NCI-H187 (cell line): ENCODE measurements around the gene LARGE1.
"Not testable (repeated sequence)": the region's sequence is repeated elsewhere in the genome, so short reads cannot be mapped to it uniquely, and the experiment has no call there.

Experiments used
- DNase-seq, 2 experiments: peaks; one replicate each; lab custom pipeline; 2025; lab: John Stamatoyannopoulos, UW

LARGE1 gene

GRCh38 chr22:33363256-33363655 is 557.0 kb downstream of the LARGE1 start:
- DNase-seq: not testable (repeated sequence)

DNA sequence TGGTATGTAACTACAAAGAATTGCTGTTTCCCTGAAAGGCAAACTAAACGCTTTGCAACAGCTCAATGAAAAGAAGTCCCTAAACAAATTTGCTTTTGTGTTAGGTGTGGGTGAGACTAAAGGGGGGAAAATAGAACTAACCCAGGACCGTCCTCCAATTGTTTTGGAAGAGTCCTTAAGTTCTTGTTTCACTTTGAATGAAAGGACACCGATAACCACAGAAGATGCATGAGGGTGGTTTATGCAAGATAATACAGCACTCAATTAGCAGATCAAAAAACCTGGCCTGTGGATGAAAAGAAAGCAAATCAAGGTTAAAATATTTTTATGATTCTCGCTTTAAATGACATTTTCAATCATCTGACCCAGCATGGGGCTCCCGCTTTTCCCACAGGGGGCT is 557.6 kb downstream of the LARGE1 start:
- no peak for DNase-seq

DNA sequence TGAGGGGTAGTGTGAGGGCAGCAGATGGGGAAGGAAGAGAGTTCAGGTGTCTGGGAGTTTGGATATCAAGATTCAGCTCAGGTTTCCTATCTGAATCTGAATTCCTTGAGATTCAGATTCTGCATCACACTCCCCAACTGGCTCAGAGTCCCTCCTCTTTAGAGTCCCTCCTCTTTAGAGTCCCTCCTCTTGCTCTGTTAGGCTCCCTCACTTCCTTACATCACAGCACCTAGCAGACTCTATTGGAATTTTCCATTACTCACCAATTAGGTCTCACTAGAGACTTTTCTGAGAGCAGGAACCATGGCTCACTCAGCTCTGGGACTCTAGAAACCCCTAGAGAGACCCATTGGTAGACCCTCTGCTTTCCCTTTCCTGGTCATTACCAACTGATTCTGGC is 558.7 kb downstream of the LARGE1 start:
- DNase-seq: no peak

DNA sequence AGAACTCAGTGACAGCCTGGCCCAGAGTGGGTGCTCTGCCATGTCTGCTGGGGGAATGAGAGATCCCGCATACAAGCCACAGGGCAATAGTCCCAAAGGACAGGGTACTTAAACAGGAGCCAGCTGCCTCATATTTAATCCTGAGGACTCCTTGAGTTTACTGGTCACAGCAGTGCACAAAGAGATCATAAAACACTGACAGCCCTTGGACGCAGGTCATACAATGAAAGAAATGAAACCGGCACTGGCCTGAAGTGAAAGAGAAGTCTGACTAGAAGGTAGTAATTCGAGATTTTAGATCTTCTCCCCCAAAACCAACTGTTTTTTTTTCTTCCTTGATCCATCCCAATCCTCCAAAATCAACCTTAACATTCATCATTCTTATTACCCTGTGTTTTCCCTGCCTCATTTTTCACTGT is 562.3 kb downstream of the LARGE1 start:
- peak in 1 of 2 experiments; percentile 5 for DNase-seq

- DNase-seq: no peak
These were observed 565.3 kb downstream of the LARGE1 start for GRCh38 chr22:33354928-33355327.

GRCh38 chr22:33353502-33353901 is 566.8 kb downstream of the LARGE1 start:
- DNase-seq: no peak

DNA sequence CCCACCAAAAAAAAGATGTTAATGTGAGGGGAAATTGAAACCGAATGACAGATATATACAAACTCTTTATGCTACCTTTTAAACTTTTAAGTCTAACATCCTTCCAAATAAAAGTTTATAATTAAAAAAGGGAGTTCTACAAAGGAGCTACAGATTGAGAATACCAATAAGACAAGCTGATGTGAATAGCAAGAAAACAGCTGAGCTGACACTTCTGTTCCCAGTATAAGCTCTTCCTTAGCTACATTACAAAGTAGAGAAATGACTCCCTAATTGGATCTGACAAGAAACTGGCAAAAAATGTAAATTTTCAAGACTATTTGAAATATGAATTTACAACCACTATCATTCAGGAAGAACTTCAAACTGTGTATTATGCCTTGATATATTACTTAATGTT is 567.5 kb downstream of the LARGE1 start:
- DNase-seq: no peak

DNA sequence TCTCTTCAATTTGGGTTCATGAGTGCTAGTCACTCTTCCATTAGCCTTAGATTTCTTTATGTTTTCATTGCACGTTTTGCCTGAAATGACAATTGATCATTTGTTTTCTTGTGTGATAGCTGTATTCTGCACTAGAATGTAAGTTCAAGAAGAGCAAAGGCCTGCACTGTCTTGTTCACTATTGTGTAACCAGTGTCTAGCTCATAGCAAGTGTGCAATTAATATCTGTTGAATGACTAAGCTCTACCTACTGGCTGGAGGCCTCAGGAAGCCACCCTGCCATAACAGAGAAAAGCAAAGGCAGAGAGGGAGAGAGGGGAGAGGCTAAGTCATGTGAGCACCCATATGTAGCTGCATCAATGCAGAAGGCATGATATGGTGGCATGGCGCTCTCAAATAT is 569.3 kb downstream of the LARGE1 start:
- no peak for DNase-seq

GRCh38 chr22:33350491-33350890 is 569.8 kb downstream of the LARGE1 start:
- DNase-seq: no peak

GRCh38 chr22:33347002-33347401 is 573.3 kb downstream of the LARGE1 start:
- no peak for DNase-seq

GRCh38 chr22:33341611-33342010 is 578.7 kb downstream of the LARGE1 start:
- no peak for DNase-seq

DNA sequence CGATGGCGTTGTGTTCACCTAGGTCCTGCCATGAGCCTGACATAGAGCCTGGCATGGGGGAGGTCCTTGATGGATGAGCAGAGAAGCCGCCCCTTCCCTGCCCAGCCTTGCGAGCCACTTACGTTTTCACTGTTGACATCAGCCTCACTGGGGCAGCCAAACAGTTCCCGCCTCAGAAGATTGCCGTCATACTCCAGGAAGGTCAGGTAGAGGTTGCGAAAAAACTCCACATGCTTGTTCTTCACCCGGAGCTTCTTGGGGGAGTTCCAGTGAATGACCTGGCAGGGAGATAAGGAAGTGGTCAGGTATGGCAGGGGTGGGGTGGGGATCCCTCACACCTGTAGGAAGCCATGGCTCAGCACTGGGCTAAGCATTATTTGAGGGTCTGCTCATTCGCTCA is 582.8 kb downstream of the LARGE1 start:
- no peak for DNase-seq

DNA sequence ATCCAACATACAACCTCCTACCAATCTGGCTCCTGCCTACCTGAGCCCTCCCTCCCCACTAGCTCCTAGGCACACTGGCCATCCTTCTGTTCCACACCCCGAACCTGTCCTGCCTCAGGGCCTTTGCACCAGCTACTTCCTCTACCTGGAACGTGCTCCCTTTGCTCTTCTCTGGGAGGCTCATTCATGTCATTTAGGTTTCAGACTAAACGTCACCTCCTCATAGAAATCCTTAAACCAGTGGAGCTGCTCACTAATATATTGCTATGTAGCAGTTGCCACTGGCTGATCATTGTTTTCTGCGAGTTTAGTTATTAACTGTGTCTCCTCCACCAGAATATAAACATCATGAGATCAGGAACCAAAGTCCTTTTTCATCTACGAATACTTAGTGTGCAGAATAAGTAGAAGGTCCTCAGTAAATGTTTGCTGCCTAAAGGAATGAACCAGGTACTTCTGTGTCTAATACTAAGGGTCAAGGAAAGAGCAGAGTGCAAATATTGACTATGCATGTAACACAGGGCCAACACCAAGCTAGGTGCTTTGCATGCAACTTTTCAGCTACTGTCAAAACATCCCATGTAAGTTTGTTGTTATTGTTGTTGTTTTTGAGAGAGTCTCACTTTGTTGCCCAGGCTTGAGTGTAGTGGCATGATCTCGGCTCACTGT is 584.5 kb downstream of the LARGE1 start:
- DNase-seq: no peak

- DNase-seq: peak; percentile 8 to 40
These were observed 587.7 kb downstream of the LARGE1 start for GRCh38 chr22:33332538-33332937.

- DNase-seq: no peak
These were observed 589.3 kb downstream of the LARGE1 start for GRCh38 chr22:33331017-33331416.

GRCh38 chr22:33330534-33330933 is 589.7 kb downstream of the LARGE1 start:
- DNase-seq: no peak

GRCh38 chr22:33329398-33329797 is 590.9 kb downstream of the LARGE1 start:
- no peak for DNase-seq

DNA sequence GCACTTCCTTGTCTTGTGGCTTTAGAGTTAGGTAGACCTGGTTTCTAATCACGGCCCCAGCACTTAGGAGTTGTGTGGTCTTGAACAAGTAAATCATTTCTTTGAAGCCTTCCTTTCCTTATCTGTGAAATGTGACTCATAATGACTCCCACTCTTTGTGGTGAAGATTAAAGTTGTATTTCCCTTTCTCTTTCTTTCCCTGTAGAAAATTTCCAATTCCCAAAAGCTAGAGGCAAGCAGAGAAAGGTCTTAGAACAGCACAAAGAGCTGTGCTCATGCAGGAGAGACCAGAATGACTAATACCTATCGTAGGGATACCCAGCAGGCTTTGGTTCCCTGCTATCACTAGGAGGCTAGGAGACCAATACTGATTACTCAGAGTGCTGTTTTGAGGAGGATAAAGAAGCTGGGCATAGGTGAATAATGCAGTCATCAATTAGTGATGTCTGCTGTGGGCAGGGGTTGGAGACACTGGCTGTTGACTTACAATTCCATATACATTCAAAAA is 591.4 kb downstream of the LARGE1 start:
- DNase-seq: no peak

GRCh38 chr22:33327348-33327860 is 592.9 kb downstream of the LARGE1 start:
- no peak for DNase-seq

- no peak for DNase-seq
These were observed 593.6 kb downstream of the LARGE1 start for GRCh38 chr22:33326540-33327295.

DNA sequence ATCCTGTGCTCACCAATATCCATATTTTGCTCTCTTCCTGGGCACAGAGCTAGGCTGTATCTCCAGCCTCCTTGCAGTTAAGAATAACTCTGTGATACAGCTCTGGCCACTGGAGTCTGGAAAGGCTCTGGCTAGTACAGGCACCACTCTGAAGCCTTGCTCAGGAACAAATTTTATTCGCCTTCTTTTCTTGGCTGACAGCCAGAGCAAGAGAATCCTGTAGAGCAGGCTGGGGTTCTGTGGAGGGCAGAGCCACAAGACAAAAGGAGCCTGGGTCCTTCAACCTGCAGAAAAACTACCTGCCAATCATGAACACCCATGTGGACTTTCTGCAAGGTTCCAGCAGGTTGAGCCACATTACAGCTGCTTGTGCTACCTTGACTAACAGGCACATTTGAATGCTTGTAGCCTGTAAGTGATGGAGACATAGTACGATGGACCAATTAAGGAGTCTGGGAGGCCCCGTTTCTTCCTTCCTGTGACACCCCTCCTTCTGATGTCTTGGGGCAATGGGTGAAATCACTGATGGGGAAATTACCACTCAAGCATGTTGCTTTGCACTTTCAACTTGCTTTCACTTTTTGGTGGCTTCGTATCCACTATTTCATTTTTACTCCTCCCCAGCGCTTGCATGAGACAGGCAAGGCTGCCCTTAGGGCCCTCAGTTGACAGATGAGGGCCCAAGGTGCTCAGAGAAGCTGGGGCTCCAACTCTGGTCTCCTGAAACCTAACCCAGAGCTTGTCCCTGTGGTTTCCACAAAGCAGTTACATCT is 594.9 kb downstream of the LARGE1 start:
- DNase-seq: no peak

GRCh38 chr22:33324228-33324627 is 596.0 kb downstream of the LARGE1 start:
- no peak for DNase-seq
